OCI-M1 (cell line): ENCODE data around the gene MYL4.
"Not testable (repeated sequence)": the region's sequence is repeated elsewhere in the genome, so short reads cannot be mapped to it uniquely, and the experiment has no call there.

ENCODE experiments used
- DNase-seq: peaks from one replicate; lab custom pipeline; 2025; lab: John Stamatoyannopoulos, UW

The MYL4 gene

GRCh38 chr17:47208744-47209488 is at the start of gene MYL4:
Gene MYL4 (plus strand): TSS chr17:47209348. CDS start chr17:47209423, 75 bp downstream.
- peak; percentile 93 for DNase-seq

- DNase-seq: no peak
Measured at GRCh38 chr17:47162013-47162622, 47.0 kb upstream of the MYL4 start.

- DNase-seq: no peak
Measured at GRCh38 chr17:47164263-47164662, 44.9 kb upstream of the MYL4 start.

- DNase-seq: no peak
Measured at GRCh38 chr17:47165137-47165536, 44.0 kb upstream of the MYL4 start.

- not testable (repeated sequence) for DNase-seq
Measured at GRCh38 chr17:47166854-47167253, 42.3 kb upstream of the MYL4 start.

- DNase-seq: not testable (repeated sequence)
Measured at GRCh38 chr17:47168896-47169295, 40.3 kb upstream of the MYL4 start.

- DNase-seq: no peak
Measured at GRCh38 chr17:47170710-47171109, 38.4 kb upstream of the MYL4 start.

GRCh38 chr17:47172696-47173565 is 36.2 kb upstream of the MYL4 start:
- DNase-seq: peak; percentile 48

- DNase-seq: not testable (repeated sequence)
Measured at GRCh38 chr17:47174823-47175222, 34.3 kb upstream of the MYL4 start.

GRCh38 chr17:47176389-47176826 is 32.7 kb upstream of the MYL4 start:
- DNase-seq: peak; percentile 49

GRCh38 chr17:47177261-47177660 is 31.9 kb upstream of the MYL4 start:
- DNase-seq: no peak

- DNase-seq: no peak
Measured at GRCh38 chr17:47179141-47179540, 30.0 kb upstream of the MYL4 start.

- DNase-seq: no peak
Measured at GRCh38 chr17:47180337-47180736, 28.8 kb upstream of the MYL4 start.

GRCh38 chr17:47180988-47181387 is 28.2 kb upstream of the MYL4 start:
- not testable (repeated sequence) for DNase-seq

- no peak for DNase-seq
Measured at GRCh38 chr17:47184681-47185080, 24.5 kb upstream of the MYL4 start.

GRCh38 chr17:47188271-47188875 is 20.8 kb upstream of the MYL4 start:
- peak; percentile 68 for DNase-seq

GRCh38 chr17:47188876-47189731 is 20.0 kb upstream of the MYL4 start, which contains the start of gene CDC27:
Gene CDC27 (minus strand): TSS chr17:47189295. CDS start chr17:47189172, 123 bp downstream.
- peak; percentile 100 for DNase-seq

GRCh38 chr17:47189732-47190237 is 19.4 kb upstream of the MYL4 start:
- DNase-seq: no peak

GRCh38 chr17:47190243-47190642 is 18.9 kb upstream of the MYL4 start:
- DNase-seq: peak; percentile 34

GRCh38 chr17:47190770-47191169 is 18.4 kb upstream of the MYL4 start:
- DNase-seq: no peak

- DNase-seq: peak; percentile 38
Measured at GRCh38 chr17:47192554-47192953, 16.6 kb upstream of the MYL4 start.
